Mesenchymal stem cell (in vitro differentiated cells and primary cell): ENCODE measurements around the gene EML2.

Experiments used
- DNase-seq: peaks from one replicate; pipeline ENCODE4 v3.0.0-alpha.2; 2013
- H2AFZ ChIP-seq: one replicate; pipeline ENCODE4 v1.6.1; 2013; ENCODE audit warnings: low read depth, mild to moderate bottlenecking, control low read depth, inconsistent platforms, low read length, moderate library complexity
- H2AK5ac ChIP-seq: 2 replicates; pipeline ENCODE4 v1.6.1; 2013; ENCODE audit warnings: low read length, moderate library complexity, mild to moderate bottlenecking, inconsistent platforms; ENCODE audit not compliant: severe bottlenecking
- H2BK120ac ChIP-seq: one replicate; pipeline ENCODE4 v1.6.1; 2013; ENCODE audit warnings: low read depth, mild to moderate bottlenecking, inconsistent platforms, low read length, moderate library complexity
- H2BK12ac ChIP-seq, 2 experiments: one replicate each; pipeline ENCODE4 v1.6.1; 2013; ENCODE audit warnings: inconsistent platforms in 2 of 2, low read length in 2 of 2, mild to moderate bottlenecking in 2 of 2, moderate library complexity in 2 of 2, control low read depth in 1 of 2
- H2BK15ac ChIP-seq: one replicate; pipeline ENCODE4 v1.6.1; 2013; ENCODE audit warnings: mild to moderate bottlenecking, low read depth, inconsistent platforms; ENCODE audit not compliant: poor library complexity, severe bottlenecking
- H2BK5ac ChIP-seq: 2 replicates; pipeline ENCODE4 v1.6.1; 2013; ENCODE audit warnings: low read depth, mild to moderate bottlenecking, low read length, control low read depth, inconsistent platforms; ENCODE audit not compliant: poor library complexity, severe bottlenecking
- H3K14ac ChIP-seq, 2 experiments: one replicate each; pipeline ENCODE4 v1.6.1; 2013; ENCODE audit warnings: inconsistent platforms in 2 of 2, low read length in 2 of 2, control low read depth in 1 of 2, mild to moderate bottlenecking in 1 of 2, moderate library complexity in 1 of 2
- H3K18ac ChIP-seq, 2 experiments: one replicate each; pipeline ENCODE4 v1.6.1; 2013; ENCODE audit warnings: inconsistent platforms in 2 of 2, low read length in 2 of 2, control low read depth in 1 of 2, low read depth in 1 of 2, mild to moderate bottlenecking in 1 of 2
- H3K23ac ChIP-seq, 2 experiments: one replicate each; pipeline ENCODE4 v1.6.1; 2013; ENCODE audit warnings: inconsistent platforms in 2 of 2, low read length in 2 of 2, mild to moderate bottlenecking in 2 of 2, moderate library complexity in 2 of 2, control low read depth in 1 of 2
- H3K27ac ChIP-seq: 2 replicates; pipeline ENCODE4 v1.5.1; 2013; ENCODE audit warnings: mild to moderate bottlenecking, moderate library complexity, low read length, control low read depth, inconsistent platforms; ENCODE audit not compliant: poor library complexity, severe bottlenecking
- H3K27me3 ChIP-seq, 2 experiments: 2 replicates each; pipeline versions ENCODE4 v1.6.1 to v1.7.0; 2013; ENCODE audit warnings: low read length in 2 of 2, mild to moderate bottlenecking in 2 of 2, moderate library complexity in 2 of 2, control low read depth in 1 of 2, inconsistent platforms in 1 of 2; ENCODE audit not compliant: control insufficient read depth in 1 of 2, insufficient read depth in 1 of 2
- H3K36me3 ChIP-seq, 2 experiments: 2 replicates each; pipeline versions ENCODE4 v1.6.1 to v1.7.0; 2013; ENCODE audit warnings: low read length in 2 of 2, control low read depth in 1 of 2, inconsistent platforms in 1 of 2, low read depth in 1 of 2, mild to moderate bottlenecking in 1 of 2; ENCODE audit not compliant: insufficient read depth in 2 of 2, control insufficient read depth in 1 of 2
- H3K4ac ChIP-seq, 2 experiments: one replicate each; pipeline ENCODE4 v1.6.1; 2013; ENCODE audit warnings: inconsistent platforms in 2 of 2, low read length in 2 of 2, mild to moderate bottlenecking in 2 of 2, moderate library complexity in 2 of 2, control low read depth in 1 of 2, low read depth in 1 of 2
- H3K4me1 ChIP-seq: 2 replicates; pipeline ENCODE4 v1.6.1; 2013; ENCODE audit warnings: low read depth, low read length, control low read depth; ENCODE audit not compliant: control insufficient read depth, insufficient read depth
- H3K4me2 ChIP-seq: 2 replicates; pipeline ENCODE4 v1.6.1; 2013; ENCODE audit warnings: low read length, mild to moderate bottlenecking, inconsistent platforms; ENCODE audit not compliant: poor library complexity, severe bottlenecking
- H3K4me3 ChIP-seq, 2 experiments: 2 replicates each; pipeline versions ENCODE4 v1.5.1 to v1.7.0; 2013; ENCODE audit warnings: low read length in 2 of 2, mild to moderate bottlenecking in 2 of 2, control low read depth in 1 of 2, low read depth in 1 of 2; ENCODE audit not compliant: insufficient read depth in 1 of 2
- H3K79me1 ChIP-seq: replicated peaks from 2 replicates; pipeline ENCODE4 v1.6.1; 2013; ENCODE audit warnings: mild to moderate bottlenecking, control low read depth, low read length, inconsistent platforms; ENCODE audit not compliant: poor library complexity, severe bottlenecking
- H3K9ac ChIP-seq: 2 replicates; pipeline ENCODE4 v1.7.0; 2013; ENCODE audit warnings: mild to moderate bottlenecking, low read length, moderate library complexity
- H3K9me3 ChIP-seq: 2 replicates; pipeline ENCODE4 v1.7.0; 2013; ENCODE audit warnings: mild to moderate bottlenecking, low read length; ENCODE audit not compliant: control insufficient read depth
- H4K8ac ChIP-seq: one replicate; pipeline ENCODE4 v1.6.1; 2013; ENCODE audit warnings: inconsistent platforms, mild to moderate bottlenecking, low read length, moderate library complexity
- H4K91ac ChIP-seq: one replicate; pipeline ENCODE4 v1.6.1; 2013; ENCODE audit warnings: mild to moderate bottlenecking, low read length, inconsistent platforms
- WGBS: methylation state at CpG from one replicate; pipeline ENCODE4 v1.1.7; 2013; ENCODE audit warnings: mixed read lengths; 5-methylcytosine and 5-hydroxymethylcytosine counted together

The EML2 gene

GRCh38 chr19:45657520-45658167 is 18.4 kb upstream of the EML2 start:
- Histone ChIP-seq H3K4ac (no peak overlapping the region), H3K9ac (no peak overlapping the region), H3K4me2 (no peak overlapping the region), H2BK15ac (no peak overlapping the region), H2BK5ac (no peak overlapping the region), H3K27me3 (peaks cover 29 to 37% of the 10 kb centered on the region in 2 experiments), H3K36me3 (no peaks in the 10 kb centered on the region), H3K4me1 (peaks cover 2% of the 10 kb centered on the region), H4K91ac (no peak overlapping the region), H3K79me1 (no peaks in the 10 kb centered on the region), H3K4me3 (no peak overlapping the region), H2BK12ac (no peak overlapping the region), H3K18ac (peak overlapping the region in 1 of 2 experiments; percentile 16), H3K27ac (no peak overlapping the region), H2BK120ac (peak overlapping the region; percentile 15), H3K9me3 (no peaks in the 10 kb centered on the region), H2AK5ac (no peak overlapping the region), H3K14ac (no peak overlapping the region), H2AFZ (peak overlapping the region; percentile 44), H4K8ac (peak overlapping the region; percentile 49), H3K23ac (no peak overlapping the region)
- peak; percentile 58 for DNase-seq
- WGBS, result 17% methylated on average over 13 of the region's 14 CpGs

GRCh38 chr19:45655073-45655472 is 15.9 kb upstream of the EML2 start:
- H3K9me3 ChIP-seq, result no peaks in the 10 kb centered on the region
- no peak overlapping the region for H4K8ac ChIP-seq
- no peak overlapping the region for H2BK120ac ChIP-seq
- no peaks in the 10 kb centered on the region for H3K36me3 ChIP-seq
- H2AK5ac ChIP-seq, result no peak overlapping the region
- H3K79me1 ChIP-seq, result no peaks in the 10 kb centered on the region
- no peak overlapping the region for H3K18ac ChIP-seq
- H3K4ac ChIP-seq, result no peak overlapping the region
- H2AFZ ChIP-seq, result no peak overlapping the region
- peaks cover 19 to 23% of the 10 kb centered on the region in 2 experiments for H3K27me3 ChIP-seq
- H3K9ac ChIP-seq, result no peak overlapping the region
- no peak overlapping the region for H3K4me2 ChIP-seq
- no peak overlapping the region for H2BK12ac ChIP-seq
- H4K91ac ChIP-seq, result no peak overlapping the region
- no peak for DNase-seq
- H3K14ac ChIP-seq, result no peak overlapping the region
- WGBS, result 90% methylated on average over 3 of the region's 3 CpGs
- H3K4me1 ChIP-seq, result peaks cover 2% of the 10 kb centered on the region
- H3K23ac ChIP-seq, result no peak overlapping the region
- H3K4me3 ChIP-seq, result no peak overlapping the region
- H2BK15ac ChIP-seq, result no peak overlapping the region
- no peak overlapping the region for H2BK5ac ChIP-seq
- H3K27ac ChIP-seq, result no peak overlapping the region

- Histone ChIP-seq H3K79me1 (no peaks in the 10 kb centered on the region), H3K36me3 (no peaks in the 10 kb centered on the region), H4K8ac (no peak overlapping the region), H3K27me3 (peaks cover 8 to 12% of the 10 kb centered on the region in 2 experiments), H2AFZ (no peak overlapping the region), H3K18ac (no peak overlapping the region), H2BK12ac (no peak overlapping the region), H2BK120ac (no peak overlapping the region), H3K4ac (no peak overlapping the region), H4K91ac (no peak overlapping the region), H2AK5ac (no peak overlapping the region), H2BK5ac (no peak overlapping the region), H3K27ac (no peak overlapping the region), H3K4me1 (peaks cover 2% of the 10 kb centered on the region), H3K14ac (no peak overlapping the region), H3K9ac (no peak overlapping the region), H3K9me3 (no peaks in the 10 kb centered on the region), H2BK15ac (no peak overlapping the region), H3K4me3 (no peak overlapping the region), H3K4me2 (no peak overlapping the region), H3K23ac (no peak overlapping the region)
- WGBS, result 51% methylated on average over 5 of the region's 5 CpGs
- no peak for DNase-seq
Observed at GRCh38 chr19:45653634-45654033, 14.4 kb upstream of the EML2 start.

- H3K18ac ChIP-seq, result no peak overlapping the region
- H3K14ac ChIP-seq, result no peak overlapping the region
- H2BK120ac ChIP-seq, result no peak overlapping the region
- no peak overlapping the region for H2BK12ac ChIP-seq
- H3K36me3 ChIP-seq, result no peaks in the 10 kb centered on the region
- H4K91ac ChIP-seq, result no peak overlapping the region
- H3K4me3 ChIP-seq, result no peak overlapping the region
- DNase-seq, result no peak
- H3K27ac ChIP-seq, result no peak overlapping the region
- H3K4ac ChIP-seq, result no peak overlapping the region
- H3K23ac ChIP-seq, result no peak overlapping the region
- H3K4me1 ChIP-seq, result peaks cover 1% of the 10 kb centered on the region
- no peak overlapping the region for H2BK5ac ChIP-seq
- H2AK5ac ChIP-seq, result no peak overlapping the region
- 83% methylated on average over 3 of the region's 3 CpGs for WGBS
- no peak overlapping the region for H3K9ac ChIP-seq
- no peaks in the 10 kb centered on the region for H3K79me1 ChIP-seq
- H3K27me3 ChIP-seq, result peaks cover 0 to 15% of the 10 kb centered on the region in 2 experiments
- no peak overlapping the region for H4K8ac ChIP-seq
- no peaks in the 10 kb centered on the region for H3K9me3 ChIP-seq
- no peak overlapping the region for H3K4me2 ChIP-seq
- H2BK15ac ChIP-seq, result no peak overlapping the region
- no peak overlapping the region for H2AFZ ChIP-seq
Observed at GRCh38 chr19:45650722-45651121, 11.5 kb upstream of the EML2 start.
